ENCODE data around the gene ZNF230. TPM values are rescaled to one million over a fixed set of nuclear protein-coding genes. Genes with fewer than 3 reads are reported as not detected.

ZNF230 gene
- total RNA-seq, 1 donor from 2014 or later, result 2.1 TPM

DNA sequence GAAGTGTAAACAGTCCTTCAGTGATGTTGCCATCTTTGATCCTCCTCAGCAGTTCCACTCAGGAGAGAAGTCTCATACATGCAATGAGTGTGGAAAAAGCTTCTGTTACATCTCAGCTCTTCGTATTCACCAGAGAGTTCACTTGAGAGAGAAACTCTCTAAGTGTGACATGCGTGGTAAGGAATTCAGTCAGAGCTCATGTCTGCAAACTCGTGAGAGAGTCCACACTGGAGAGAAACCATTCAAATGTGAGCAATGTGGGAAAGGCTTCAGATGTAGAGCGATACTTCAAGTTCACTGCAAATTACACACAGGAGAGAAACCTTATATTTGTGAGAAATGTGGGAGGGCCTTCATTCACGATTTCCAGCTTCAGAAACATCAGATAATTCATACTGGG lies 7.7 kb downstream of the ZNF230 start:
- H3K27me3 ChIP-seq (ENCODE audit: insufficient read depth, low read length), result no peaks in the 10 kb centered on the region
- peaks cover 1% of the 10 kb centered on the region for H3K79me2 ChIP-seq (ENCODE audit: insufficient read depth, low read length)
- FAIRE-seq, result peak; percentile 26
- peaks cover 24% of the 10 kb centered on the region for H3K9me3 ChIP-seq (ENCODE audit: insufficient read depth, low read depth, low read length)
- Mint-ChIP-seq H3K27ac (ENCODE audit: unreplicated experiment) (no peak overlapping the region), H3K9me3 (ENCODE audit: unreplicated experiment) (peaks cover 44% of the 10 kb centered on the region), H3K4me3 (ENCODE audit: unreplicated experiment) (no peak overlapping the region), H3K27me3 (ENCODE audit: low read depth, unreplicated experiment) (no peaks in the 10 kb centered on the region), H3K4me1 (ENCODE audit: low read depth, unreplicated experiment) (no peaks in the 10 kb centered on the region), H3K36me3 (ENCODE audit: low read depth, unreplicated experiment) (peaks cover 48% of the 10 kb centered on the region)
- H3K4me2 ChIP-seq (ENCODE audit: low read length), result no peak overlapping the region
- no peak for DNase-seq (ENCODE audit: low read depth)
- no peak overlapping the region for H3K27ac ChIP-seq (ENCODE audit: low read depth, low read length)
- no peak overlapping the region for H3K9ac ChIP-seq (ENCODE audit: low read length)
- no peak overlapping the region for H2AFZ ChIP-seq (ENCODE audit: low read depth, low read length)
- no peaks in the 10 kb centered on the region for H3K4me1 ChIP-seq (ENCODE audit: insufficient read depth, low read length)
- H3K4me3 ChIP-seq (ENCODE audit: insufficient read depth, low read depth, low read length), result no peak overlapping the region
- no peak for TF ChIP-seq EZH2 (IDR thresholded peaks at IDR 0.05; ENCODE audit: insufficient read depth, low read length)
- TF ChIP-seq, protein P1, sequence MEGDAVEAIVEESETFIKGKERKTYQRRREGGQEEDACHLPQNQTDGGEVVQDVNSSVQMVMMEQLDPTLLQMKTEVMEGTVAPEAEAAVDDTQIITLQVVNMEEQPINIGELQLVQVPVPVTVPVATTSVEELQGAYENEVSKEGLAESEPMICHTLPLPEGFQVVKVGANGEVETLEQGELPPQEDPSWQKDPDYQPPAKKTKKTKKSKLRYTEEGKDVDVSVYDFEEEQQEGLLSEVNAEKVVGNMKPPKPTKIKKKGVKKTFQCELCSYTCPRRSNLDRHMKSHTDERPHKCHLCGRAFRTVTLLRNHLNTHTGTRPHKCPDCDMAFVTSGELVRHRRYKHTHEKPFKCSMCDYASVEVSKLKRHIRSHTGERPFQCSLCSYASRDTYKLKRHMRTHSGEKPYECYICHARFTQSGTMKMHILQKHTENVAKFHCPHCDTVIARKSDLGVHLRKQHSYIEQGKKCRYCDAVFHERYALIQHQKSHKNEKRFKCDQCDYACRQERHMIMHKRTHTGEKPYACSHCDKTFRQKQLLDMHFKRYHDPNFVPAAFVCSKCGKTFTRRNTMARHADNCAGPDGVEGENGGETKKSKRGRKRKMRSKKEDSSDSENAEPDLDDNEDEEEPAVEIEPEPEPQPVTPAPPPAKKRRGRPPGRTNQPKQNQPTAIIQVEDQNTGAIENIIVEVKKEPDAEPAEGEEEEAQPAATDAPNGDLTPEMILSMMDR (IDR thresholded peaks at IDR 0.05; ENCODE audit: insufficient read depth, low read depth, low read length), result no peak
- peaks cover 41% of the 10 kb centered on the region for H3K36me3 ChIP-seq (ENCODE audit: insufficient read depth, low read length)
- H4K20me1 ChIP-seq (ENCODE audit: insufficient read depth, low read length), result no peaks in the 10 kb centered on the region

DNA sequence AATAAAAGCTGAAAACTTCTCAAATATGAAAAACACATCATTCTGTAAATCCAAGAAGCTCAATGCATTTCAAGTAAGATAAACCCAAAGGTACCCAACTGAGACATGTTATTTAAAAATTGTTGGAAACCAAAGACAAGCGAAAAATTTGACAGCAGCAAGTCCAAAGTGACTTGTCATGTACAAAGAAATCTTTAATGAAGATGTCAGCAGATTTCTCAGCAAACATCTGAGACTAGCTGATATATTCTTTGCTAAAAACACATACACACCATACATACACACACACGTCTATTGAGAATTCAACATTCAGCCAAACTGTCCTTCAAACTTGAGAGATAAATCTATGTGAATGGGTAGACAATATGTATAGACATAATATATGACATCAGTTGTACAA lies 16.7 kb downstream of the ZNF230 start:
- Mint-ChIP-seq H3K4me3 (ENCODE audit: unreplicated experiment) (no peak overlapping the region), H3K27me3 (ENCODE audit: low read depth, unreplicated experiment) (peaks cover 22% of the 10 kb centered on the region), H3K4me1 (ENCODE audit: low read depth, unreplicated experiment) (no peaks in the 10 kb centered on the region), H3K36me3 (ENCODE audit: low read depth, unreplicated experiment) (no peaks in the 10 kb centered on the region), H3K9me3 (ENCODE audit: unreplicated experiment) (peaks cover 10% of the 10 kb centered on the region), H3K27ac (ENCODE audit: unreplicated experiment) (no peak overlapping the region)
- TF ChIP-seq, protein P1 (IDR thresholded peaks at IDR 0.05; ENCODE audit: insufficient read depth, low read depth, low read length), result no peak
- TF ChIP-seq EZH2 (IDR thresholded peaks at IDR 0.05; ENCODE audit: insufficient read depth, low read length), result no peak
- no peak overlapping the region for H2AFZ ChIP-seq (ENCODE audit: low read depth, low read length)
- no peaks in the 10 kb centered on the region for H3K9me3 ChIP-seq (ENCODE audit: insufficient read depth, low read depth, low read length)
- peaks cover 2% of the 10 kb centered on the region for H3K27me3 ChIP-seq (ENCODE audit: insufficient read depth, low read length)
- no peak overlapping the region for H3K4me2 ChIP-seq (ENCODE audit: low read length)
- no peak overlapping the region for H3K9ac ChIP-seq (ENCODE audit: low read length)
- no peaks in the 10 kb centered on the region for H3K4me1 ChIP-seq (ENCODE audit: insufficient read depth, low read length)
- no peaks in the 10 kb centered on the region for H4K20me1 ChIP-seq (ENCODE audit: insufficient read depth, low read length)
- no peak overlapping the region for H3K4me3 ChIP-seq (ENCODE audit: insufficient read depth, low read depth, low read length)
- FAIRE-seq, result no peak
- H3K27ac ChIP-seq (ENCODE audit: low read depth, low read length), result no peak overlapping the region
- DNase-seq (ENCODE audit: low read depth), result no peak
- no peaks in the 10 kb centered on the region for H3K36me3 ChIP-seq (ENCODE audit: insufficient read depth, low read length)
- H3K79me2 ChIP-seq (ENCODE audit: insufficient read depth, low read length), result no peaks in the 10 kb centered on the region

DNA sequence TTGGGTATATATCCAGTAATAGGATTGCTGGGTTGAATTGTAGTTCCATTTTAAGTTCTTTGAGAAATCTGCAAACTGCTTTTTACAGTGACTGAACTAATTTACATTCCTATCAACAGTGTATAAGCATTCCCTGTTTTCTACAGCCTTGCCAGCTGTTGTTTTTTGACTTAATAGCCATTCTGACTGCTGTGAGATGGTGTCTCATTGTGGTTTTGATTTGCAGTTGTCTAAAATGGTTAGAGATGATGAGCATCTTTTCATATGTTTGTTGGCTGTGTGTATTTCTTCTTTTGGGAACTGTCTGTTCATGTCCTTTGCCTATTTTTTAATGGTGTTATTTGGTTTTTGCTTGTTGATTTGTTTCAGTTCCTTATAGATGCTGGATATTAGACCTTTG lies 18.5 kb downstream of the ZNF230 start:
- H3K27ac Mint-ChIP-seq (ENCODE audit: unreplicated experiment), result no peak overlapping the region
- peaks cover 5% of the 10 kb centered on the region for H3K9me3 Mint-ChIP-seq (ENCODE audit: unreplicated experiment)
- DNase-seq (ENCODE audit: low read depth), result no peak
- peaks cover 9% of the 10 kb centered on the region for H3K79me2 ChIP-seq (ENCODE audit: insufficient read depth, low read length)
- H3K9ac ChIP-seq (ENCODE audit: low read length), result no peak overlapping the region
- no peak overlapping the region for H3K4me2 ChIP-seq (ENCODE audit: low read length)
- no peak overlapping the region for H3K4me3 Mint-ChIP-seq (ENCODE audit: unreplicated experiment)
- no peak overlapping the region for H3K27ac ChIP-seq (ENCODE audit: low read depth, low read length)
- FAIRE-seq, result no peak
- no peak overlapping the region for H2AFZ ChIP-seq (ENCODE audit: low read depth, low read length)
- H3K36me3 ChIP-seq (ENCODE audit: insufficient read depth, low read length), result no peaks in the 10 kb centered on the region
- TF ChIP-seq, protein P1 (IDR thresholded peaks at IDR 0.05; ENCODE audit: insufficient read depth, low read depth, low read length), result no peak
- no peak for TF ChIP-seq EZH2 (IDR thresholded peaks at IDR 0.05; ENCODE audit: insufficient read depth, low read length)
- H3K4me1 Mint-ChIP-seq (ENCODE audit: low read depth, unreplicated experiment), result peaks cover 3% of the 10 kb centered on the region
- no peak overlapping the region for H3K4me3 ChIP-seq (ENCODE audit: insufficient read depth, low read depth, low read length)
- no peaks in the 10 kb centered on the region for H3K9me3 ChIP-seq (ENCODE audit: insufficient read depth, low read depth, low read length)
- peaks cover 4% of the 10 kb centered on the region for H3K4me1 ChIP-seq (ENCODE audit: insufficient read depth, low read length)
- peaks cover 2% of the 10 kb centered on the region for H3K36me3 Mint-ChIP-seq (ENCODE audit: low read depth, unreplicated experiment)
- peaks cover 2% of the 10 kb centered on the region for H3K27me3 ChIP-seq (ENCODE audit: insufficient read depth, low read length)
- H3K27me3 Mint-ChIP-seq (ENCODE audit: low read depth, unreplicated experiment), result peaks cover 22% of the 10 kb centered on the region
- H4K20me1 ChIP-seq (ENCODE audit: insufficient read depth, low read length), result no peaks in the 10 kb centered on the region
